ENCODE data around the gene LSS.

- no peak for TF ChIP-seq CTCF (IDR thresholded peaks at IDR 0.05; ENCODE audit: low read depth, low read length)
- TF ChIP-seq POLR2A (IDR thresholded peaks at IDR 0.05; ENCODE audit: extremely low read depth, insufficient read length), result no peak
Measured at GRCh38 chr21:46146856-46147255, 81.7 kb downstream of the LSS start.

All from NB4 (cell line).